Bronchial epithelial cell (primary cell): Measurements from ENCODE around the gene RXFP1. TPM values are rescaled to one million over a fixed set of nuclear protein-coding genes. Genes with fewer than 3 reads are reported as not detected.
A peak's percentile ranks its signal among the peaks of the same experiment; 100 is the strongest.

Source experiments
- DNase-seq: peaks from one replicate; pipeline ENCODE4 v3.0.0-alpha.2; 2010; ENCODE audit warnings: low read depth
- FAIRE-seq: peaks from 2 replicates; lab custom pipeline; 2011; peaks lifted over from hg19 to GRCh38; lab: Jason Lieb, UNC
- H3K27me3 ChIP-seq: 2 replicates; pipeline ENCODE4 v1.5.1; 2011; ENCODE audit warnings: low read length; ENCODE audit not compliant: control insufficient read depth, insufficient read depth
- H3K36me3 ChIP-seq: 2 replicates; pipeline ENCODE4 v1.5.1; 2011; ENCODE audit warnings: low read length; ENCODE audit not compliant: control insufficient read depth, insufficient read depth
- H3K4me3 ChIP-seq: 2 replicates; pipeline ENCODE4 v1.5.1; 2011; ENCODE audit warnings: mild to moderate bottlenecking, low read depth, low read length, control low read depth
- total RNA-seq: library from RNA; depleted of rRNA; stranded (reverse); fragments of >200 nt; gene quantifications from 2 replicates; pipeline ENCODE4 v1.2.1, GENCODE V29; 2014
- TF ChIP-seq, protein P1 (sequence below): IDR thresholded peaks from 2 replicates; pipeline ENCODE4 v1.5.1; 2011; ENCODE audit warnings: mild to moderate bottlenecking, moderate library complexity, low read length, control low read depth, inconsistent platforms; ENCODE audit not compliant: insufficient read depth, severe bottlenecking

Gene RXFP1
- total RNA-seq, 1 donor from 2014 or later = under 0.01 TPM

DNA sequence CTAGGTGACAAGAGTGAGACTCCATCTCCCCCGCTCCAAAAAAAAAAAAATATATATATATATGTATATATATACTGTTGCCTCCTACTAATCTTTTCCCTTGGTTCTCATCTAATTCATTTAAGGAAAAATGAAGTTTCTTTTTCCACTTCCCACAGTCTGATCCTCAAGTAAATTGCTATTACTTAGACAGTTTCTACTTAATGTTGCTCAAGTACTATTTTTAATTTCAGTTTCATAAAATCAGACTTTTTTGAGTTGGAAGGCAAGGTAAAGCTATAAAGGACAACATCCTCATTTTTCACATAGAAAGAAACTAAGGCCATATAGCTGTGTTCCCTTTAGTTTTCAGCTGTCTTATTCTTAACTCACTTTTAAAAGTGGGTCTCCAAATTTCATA is 5.8 kb downstream of the RXFP1 start:
- H3K4me3 ChIP-seq = no peak overlapping the region
- FAIRE-seq = no peak
- TF ChIP-seq, protein P1, sequence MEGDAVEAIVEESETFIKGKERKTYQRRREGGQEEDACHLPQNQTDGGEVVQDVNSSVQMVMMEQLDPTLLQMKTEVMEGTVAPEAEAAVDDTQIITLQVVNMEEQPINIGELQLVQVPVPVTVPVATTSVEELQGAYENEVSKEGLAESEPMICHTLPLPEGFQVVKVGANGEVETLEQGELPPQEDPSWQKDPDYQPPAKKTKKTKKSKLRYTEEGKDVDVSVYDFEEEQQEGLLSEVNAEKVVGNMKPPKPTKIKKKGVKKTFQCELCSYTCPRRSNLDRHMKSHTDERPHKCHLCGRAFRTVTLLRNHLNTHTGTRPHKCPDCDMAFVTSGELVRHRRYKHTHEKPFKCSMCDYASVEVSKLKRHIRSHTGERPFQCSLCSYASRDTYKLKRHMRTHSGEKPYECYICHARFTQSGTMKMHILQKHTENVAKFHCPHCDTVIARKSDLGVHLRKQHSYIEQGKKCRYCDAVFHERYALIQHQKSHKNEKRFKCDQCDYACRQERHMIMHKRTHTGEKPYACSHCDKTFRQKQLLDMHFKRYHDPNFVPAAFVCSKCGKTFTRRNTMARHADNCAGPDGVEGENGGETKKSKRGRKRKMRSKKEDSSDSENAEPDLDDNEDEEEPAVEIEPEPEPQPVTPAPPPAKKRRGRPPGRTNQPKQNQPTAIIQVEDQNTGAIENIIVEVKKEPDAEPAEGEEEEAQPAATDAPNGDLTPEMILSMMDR = no peak

DNA sequence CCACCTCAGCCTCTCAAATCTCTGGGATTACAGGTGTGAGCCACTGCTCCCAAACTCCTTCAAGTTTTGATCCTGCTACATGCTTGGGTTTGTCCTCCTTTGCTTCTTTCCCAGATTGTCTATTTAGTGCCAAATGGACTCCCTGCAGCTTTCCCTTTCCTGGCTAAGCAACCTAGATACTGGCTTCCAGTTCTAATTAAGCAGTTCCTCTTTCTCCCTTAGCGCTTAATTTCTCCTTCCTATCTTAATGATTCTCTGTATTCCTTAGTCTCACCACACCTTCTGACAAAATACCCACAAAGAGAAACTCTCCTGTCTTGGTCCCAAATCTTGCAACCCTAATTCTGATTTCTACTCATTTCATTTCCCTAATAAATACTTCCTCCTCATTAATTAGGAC is 7.8 kb downstream of the RXFP1 start:
- no peak for FAIRE-seq
- no peak overlapping the region for H3K4me3 ChIP-seq

More for the DNA sequence above, 5.8 kb downstream of the RXFP1 start:
- no peaks in the 10 kb centered on the region for H3K27me3 ChIP-seq
- DNase-seq = no peak
- no peaks in the 10 kb centered on the region for H3K36me3 ChIP-seq

DNA sequence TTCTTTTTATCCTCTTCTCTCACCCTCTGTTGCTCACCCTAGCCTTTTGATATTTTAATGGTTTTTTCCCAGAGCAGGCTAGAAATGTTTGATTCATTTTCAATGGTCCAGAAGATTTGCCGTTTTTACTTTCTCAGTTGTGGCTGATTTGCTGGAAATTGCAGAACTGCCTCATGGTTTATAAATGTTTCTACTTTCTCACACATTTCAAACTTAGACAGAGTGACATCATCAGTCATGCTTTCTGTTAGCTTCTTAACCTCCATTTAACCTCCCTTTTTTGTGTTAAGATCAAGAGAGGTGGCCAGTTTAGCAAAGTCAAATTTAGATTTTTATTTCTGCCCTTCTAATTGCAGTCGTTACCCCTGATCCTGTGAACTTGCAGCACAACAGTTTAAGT is 8.7 kb downstream of the RXFP1 start:
- FAIRE-seq = no peak
- H3K27me3 ChIP-seq = no peaks in the 10 kb centered on the region
- DNase-seq = no peak
- no peaks in the 10 kb centered on the region for H3K36me3 ChIP-seq
- H3K4me3 ChIP-seq = no peak overlapping the region
- TF ChIP-seq, protein P1 = no peak

More for the DNA sequence above, 7.8 kb downstream of the RXFP1 start:
- no peaks in the 10 kb centered on the region for H3K36me3 ChIP-seq
- TF ChIP-seq, protein P1 = no peak
- no peak for DNase-seq
- H3K27me3 ChIP-seq = no peaks in the 10 kb centered on the region

DNA sequence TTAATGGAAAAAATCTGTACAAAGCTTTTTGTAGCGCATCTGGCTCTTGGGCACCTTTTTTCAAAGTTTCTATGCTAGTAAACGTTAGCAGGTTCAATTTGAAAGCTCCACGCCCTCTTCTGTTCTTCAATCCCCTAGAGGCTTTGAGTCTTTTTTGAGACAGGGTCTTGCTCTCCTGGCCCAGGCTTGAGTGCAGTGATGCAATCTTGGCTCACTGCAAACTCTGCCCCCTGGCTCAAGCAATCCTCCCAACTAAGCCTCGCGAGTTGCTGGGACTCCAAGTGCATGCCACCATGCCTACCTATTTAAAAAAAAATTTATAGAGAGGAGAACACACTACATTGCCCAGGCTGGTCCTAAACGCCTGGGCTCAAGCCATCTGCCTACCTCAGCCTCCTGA is 9.2 kb downstream of the RXFP1 start:
- no peak for FAIRE-seq

DNA sequence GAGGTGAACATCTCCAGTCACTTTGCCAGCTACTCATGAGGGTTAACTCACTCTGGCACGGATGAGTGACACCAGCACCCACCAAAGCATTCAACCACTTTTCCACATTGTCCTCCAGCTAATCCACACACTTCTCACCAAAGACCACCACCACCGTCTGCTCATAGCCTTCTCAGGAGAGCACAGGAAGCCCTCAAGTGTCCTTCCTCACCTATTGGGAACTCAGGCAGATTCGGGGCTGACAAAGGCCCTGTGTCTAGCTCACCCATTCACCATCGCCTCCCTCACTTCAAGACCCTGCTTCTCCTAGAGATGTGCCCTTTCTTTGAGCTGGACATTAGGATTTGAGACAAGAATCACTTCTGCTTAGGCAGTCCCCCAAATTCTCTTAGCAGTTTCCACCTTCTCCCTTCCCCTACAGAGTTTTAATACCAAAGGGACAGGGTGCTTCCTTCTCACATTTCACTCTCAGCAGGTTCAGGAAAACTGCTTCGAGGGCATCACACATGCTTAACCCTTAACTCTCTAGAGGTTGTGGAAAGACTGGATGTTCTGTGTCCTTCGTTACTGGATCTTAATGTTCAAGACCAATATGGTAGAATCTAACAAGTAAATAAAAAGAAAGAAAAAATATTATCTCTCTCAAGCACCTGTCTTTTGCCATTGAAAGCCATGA is 11.0 kb downstream of the RXFP1 start:
- FAIRE-seq (peak; percentile 52), DNase-seq (no peak)
- H3K36me3 ChIP-seq = no peaks in the 10 kb centered on the region
- H3K27me3 ChIP-seq = no peaks in the 10 kb centered on the region
- no peak overlapping the region for H3K4me3 ChIP-seq
- TF ChIP-seq, protein P1 = no peak

More for the DNA sequence above, 9.2 kb downstream of the RXFP1 start:
- TF ChIP-seq, protein P1 = no peak
- no peak for DNase-seq
- Histone ChIP-seq H3K27me3 (no peaks in the 10 kb centered on the region), H3K36me3 (no peaks in the 10 kb centered on the region), H3K4me3 (no peak overlapping the region)

DNA sequence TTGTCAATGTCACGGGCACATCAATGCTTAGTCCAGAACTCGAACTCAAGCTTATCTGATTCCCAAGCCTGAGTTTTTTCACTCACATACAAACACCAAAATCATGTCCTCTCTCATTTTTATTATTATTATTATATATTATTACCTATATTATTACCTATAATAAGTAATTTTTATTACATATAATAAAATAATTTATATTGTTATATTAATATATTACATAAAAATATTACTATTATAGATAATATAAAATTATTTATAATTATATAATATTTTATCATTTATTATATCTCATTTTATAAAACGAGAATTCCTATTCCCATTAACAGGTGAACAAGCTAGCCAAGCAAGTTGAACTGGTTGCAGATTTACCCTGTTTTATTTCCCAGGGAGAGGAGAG is 13.0 kb downstream of the RXFP1 start:
- FAIRE-seq = no peak
- no peak overlapping the region for H3K4me3 ChIP-seq
- TF ChIP-seq, protein P1 = no peak
- no peak for DNase-seq
- H3K27me3 ChIP-seq = no peaks in the 10 kb centered on the region
- H3K36me3 ChIP-seq = no peaks in the 10 kb centered on the region
